Stimulated activated CD8-positive, alpha-beta memory T cell treated with anti-CD3 and anti-CD28 coated beads, Interleukin-15, amount 100 ng/mL, for 24 hours (primary cell): ENCODE results near the gene MTOR.
"Not testable (repeated sequence)": the region's sequence is repeated elsewhere in the genome, so short reads cannot be mapped to it uniquely, and the experiment has no call there.

Source experiments
- DNase-seq: peaks from one replicate; pipeline ENCODE4 v3.0.0-alpha.2; 2020; ENCODE audit warnings: low read depth

MTOR gene

GRCh38 chr1:11262171-11263049 lies at the start of gene MTOR:
Gene MTOR (minus strand): TSS chr1:11262551. CDS start chr1:11259409, 3,142 bp downstream.
- DNase-seq = peak; percentile 71

- no peak for DNase-seq
Observed at GRCh38 chr1:11309385-11309784, 47.0 kb upstream of the MTOR start.

- no peak for DNase-seq
Observed at GRCh38 chr1:11308699-11309224, 46.4 kb upstream of the MTOR start.

- DNase-seq = no peak
Observed at GRCh38 chr1:11307852-11308251, 45.5 kb upstream of the MTOR start.

- not testable (repeated sequence) for DNase-seq
Observed at GRCh38 chr1:11305516-11305915, 43.2 kb upstream of the MTOR start.

GRCh38 chr1:11302366-11302765 lies 40.0 kb upstream of the MTOR start:
- no peak for DNase-seq

- DNase-seq = no peak
Observed at GRCh38 chr1:11301601-11302000, 39.2 kb upstream of the MTOR start.

GRCh38 chr1:11299225-11299574 lies 36.8 kb upstream of the MTOR start:
- DNase-seq = no peak

GRCh38 chr1:11298390-11299224 lies 36.3 kb upstream of the MTOR start:
- DNase-seq = no peak

- DNase-seq = not testable (repeated sequence)
Observed at GRCh38 chr1:11297774-11298173, 35.4 kb upstream of the MTOR start.

GRCh38 chr1:11295905-11296304 lies 33.6 kb upstream of the MTOR start:
- DNase-seq = no peak

- DNase-seq = no peak
Observed at GRCh38 chr1:11294951-11295350, 32.6 kb upstream of the MTOR start.

- no peak for DNase-seq
Observed at GRCh38 chr1:11293856-11294255, 31.5 kb upstream of the MTOR start.

- DNase-seq = no peak
Observed at GRCh38 chr1:11291049-11291448, 28.7 kb upstream of the MTOR start.

- no peak for DNase-seq
Observed at GRCh38 chr1:11289064-11289463, 26.7 kb upstream of the MTOR start.

GRCh38 chr1:11286735-11287410 lies 24.5 kb upstream of the MTOR start:
- no peak for DNase-seq

GRCh38 chr1:11285883-11286734 lies 23.8 kb upstream of the MTOR start:
- no peak for DNase-seq

- DNase-seq = no peak
Observed at GRCh38 chr1:11284784-11285183, 22.4 kb upstream of the MTOR start.

GRCh38 chr1:11283151-11283550 lies 20.8 kb upstream of the MTOR start:
- DNase-seq = no peak

GRCh38 chr1:11281518-11282331 lies 19.4 kb upstream of the MTOR start:
- DNase-seq = no peak
